Right renal cortex interstitium (tissue), 3 donors: Measurements from ENCODE around the gene SRP19. TPM values are rescaled to one million over a fixed set of nuclear protein-coding genes. Genes with fewer than 3 reads are reported as not detected.

ENCODE experiments used
- polyA plus RNA-seq, 3 donors: library from polyadenylated mRNA; unstranded; fragments of 120-200 nt; gene quantifications; one replicate each; pipeline ENCODE4 v1.2.1, GENCODE V29; 2013; ENCODE audit not compliant: insufficient read length in 3 of 3

The SRP19 gene
- polyA plus RNA-seq, 3 donors: 76.9 to 93.6 (median 91.7) TPM

Other genes with a start within 250 kb of the SRP19 start
- gene APC, start 123.4 kb upstream of the SRP19 start, polyA plus RNA-seq: 10 to 100 TPM; 30.4 to 35.0 (median 33.0) TPM
- gene REEP5, start 60.9 kb downstream of the SRP19 start, polyA plus RNA-seq: 100 to 1,000 TPM; 114 to 129 (median 125) TPM
- gene DCP2, start 115.5 kb downstream of the SRP19 start, polyA plus RNA-seq: 10 to 100 TPM; 37.1 to 40.0 (median 39.8) TPM